Neural progenitor cell (in vitro differentiated cells): Measurements from ENCODE around the gene UGT1A1.

Experiments used
- EZH2 ChIP-seq: fragments of 200-600 bp; sonication (generic); IDR thresholded peaks from 2 replicates; pipeline ENCODE4 v1.6.1; 2017; ENCODE audit warnings: antibody characterized with exemption, mild to moderate bottlenecking, moderate library complexity
- TF ChIP-seq, protein P1 (sequence below): fragments of 200-600 bp; sonication (generic); IDR thresholded peaks from 2 replicates; pipeline ENCODE4 v1.5.1; 2017; ENCODE audit warnings: antibody characterized with exemption, mild to moderate bottlenecking

DNA sequence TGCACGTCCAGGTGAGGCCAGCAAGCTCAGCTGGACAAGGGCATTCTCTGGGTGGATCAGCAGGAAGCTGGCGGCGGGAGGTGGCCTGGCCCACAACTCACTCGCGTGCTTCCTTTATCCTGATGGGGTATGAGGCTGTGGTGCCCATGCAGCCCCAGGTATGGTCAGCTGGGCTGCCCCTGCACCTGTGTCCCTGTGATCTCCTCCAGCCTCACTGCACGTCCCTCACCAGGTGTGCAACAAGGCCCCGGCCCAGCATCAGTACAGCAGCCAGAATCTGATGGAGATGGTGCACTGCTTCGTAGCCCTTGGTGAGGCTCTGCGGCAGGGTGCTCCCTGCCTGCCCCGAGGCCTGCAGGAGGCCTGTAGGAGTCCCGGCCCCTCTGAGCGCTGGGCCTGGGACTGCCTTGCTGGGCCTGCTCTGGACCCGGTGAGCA lies 35.7 kb downstream of the UGT1A1 start:
- TF ChIP-seq, protein P1, sequence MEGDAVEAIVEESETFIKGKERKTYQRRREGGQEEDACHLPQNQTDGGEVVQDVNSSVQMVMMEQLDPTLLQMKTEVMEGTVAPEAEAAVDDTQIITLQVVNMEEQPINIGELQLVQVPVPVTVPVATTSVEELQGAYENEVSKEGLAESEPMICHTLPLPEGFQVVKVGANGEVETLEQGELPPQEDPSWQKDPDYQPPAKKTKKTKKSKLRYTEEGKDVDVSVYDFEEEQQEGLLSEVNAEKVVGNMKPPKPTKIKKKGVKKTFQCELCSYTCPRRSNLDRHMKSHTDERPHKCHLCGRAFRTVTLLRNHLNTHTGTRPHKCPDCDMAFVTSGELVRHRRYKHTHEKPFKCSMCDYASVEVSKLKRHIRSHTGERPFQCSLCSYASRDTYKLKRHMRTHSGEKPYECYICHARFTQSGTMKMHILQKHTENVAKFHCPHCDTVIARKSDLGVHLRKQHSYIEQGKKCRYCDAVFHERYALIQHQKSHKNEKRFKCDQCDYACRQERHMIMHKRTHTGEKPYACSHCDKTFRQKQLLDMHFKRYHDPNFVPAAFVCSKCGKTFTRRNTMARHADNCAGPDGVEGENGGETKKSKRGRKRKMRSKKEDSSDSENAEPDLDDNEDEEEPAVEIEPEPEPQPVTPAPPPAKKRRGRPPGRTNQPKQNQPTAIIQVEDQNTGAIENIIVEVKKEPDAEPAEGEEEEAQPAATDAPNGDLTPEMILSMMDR: no peak
- TF ChIP-seq EZH2: no peak
